ENCODE data around the gene KIAA0319L. TPM values are rescaled to one million over a fixed set of nuclear protein-coding genes. Genes with fewer than 3 reads are reported as not detected.

KIAA0319L gene
- total RNA-seq (2014; rRNA removed; shearing (Covaris generic)): 42.5 and 43.1 TPM in 2 replicates

GRCh38 chr1:35557118-35557610, at the start of gene KIAA0319L:
Gene KIAA0319L (minus strand): TSS chr1:35557403. CDS start chr1:35554491, 2,912 bp downstream.

DNA sequence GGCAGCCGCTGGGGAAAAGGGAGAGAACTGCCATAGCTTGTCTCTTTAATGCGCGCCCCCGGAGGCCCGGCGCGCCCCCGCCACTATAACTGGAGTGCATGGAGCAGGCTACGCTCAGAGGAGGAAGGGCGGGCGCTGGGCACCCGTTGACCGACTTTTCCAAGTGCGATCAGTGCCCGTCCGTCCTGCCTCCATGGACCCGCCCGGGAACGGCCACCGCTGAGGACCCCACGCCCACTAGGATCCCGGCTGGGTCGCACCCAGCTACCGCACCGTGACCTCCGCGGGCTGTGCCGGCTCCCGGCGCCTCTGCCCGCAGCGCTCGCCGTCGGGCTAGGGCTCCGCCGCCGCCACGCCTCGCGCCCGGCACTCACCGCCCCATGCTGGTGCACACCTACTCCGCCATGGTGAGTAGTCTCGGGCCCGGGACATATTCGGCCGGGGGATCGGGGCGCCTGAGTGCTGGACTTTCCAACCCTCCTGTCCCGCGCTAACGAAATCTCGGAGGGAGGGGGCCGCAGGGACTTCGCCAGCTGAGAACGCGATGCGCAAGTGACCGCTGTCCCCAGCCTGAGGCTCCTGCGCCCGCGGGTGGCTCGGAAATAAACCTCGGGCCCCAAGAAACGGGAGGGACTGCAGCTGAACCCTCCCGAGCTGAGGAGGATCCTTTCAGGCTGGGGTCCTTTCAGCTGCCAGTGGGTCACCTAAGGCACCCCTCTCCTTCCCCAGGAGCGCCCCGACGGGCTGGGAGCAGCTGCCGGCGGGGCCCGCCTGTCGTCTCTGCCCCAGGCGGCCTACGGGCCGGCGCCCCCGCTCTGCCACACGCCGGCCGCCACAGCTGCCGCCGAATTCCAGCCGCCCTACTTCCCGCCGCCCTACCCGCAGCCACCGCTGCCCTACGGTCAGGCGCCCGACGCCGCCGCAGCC, 16.3 kb upstream of the KIAA0319L start, which contains the start of gene TFAP2E:
TFAP2E (plus strand) TSS at position 117 of the 927 bp plus-strand sequence; CDS start at position 381, 264 bp downstream.

DNA sequence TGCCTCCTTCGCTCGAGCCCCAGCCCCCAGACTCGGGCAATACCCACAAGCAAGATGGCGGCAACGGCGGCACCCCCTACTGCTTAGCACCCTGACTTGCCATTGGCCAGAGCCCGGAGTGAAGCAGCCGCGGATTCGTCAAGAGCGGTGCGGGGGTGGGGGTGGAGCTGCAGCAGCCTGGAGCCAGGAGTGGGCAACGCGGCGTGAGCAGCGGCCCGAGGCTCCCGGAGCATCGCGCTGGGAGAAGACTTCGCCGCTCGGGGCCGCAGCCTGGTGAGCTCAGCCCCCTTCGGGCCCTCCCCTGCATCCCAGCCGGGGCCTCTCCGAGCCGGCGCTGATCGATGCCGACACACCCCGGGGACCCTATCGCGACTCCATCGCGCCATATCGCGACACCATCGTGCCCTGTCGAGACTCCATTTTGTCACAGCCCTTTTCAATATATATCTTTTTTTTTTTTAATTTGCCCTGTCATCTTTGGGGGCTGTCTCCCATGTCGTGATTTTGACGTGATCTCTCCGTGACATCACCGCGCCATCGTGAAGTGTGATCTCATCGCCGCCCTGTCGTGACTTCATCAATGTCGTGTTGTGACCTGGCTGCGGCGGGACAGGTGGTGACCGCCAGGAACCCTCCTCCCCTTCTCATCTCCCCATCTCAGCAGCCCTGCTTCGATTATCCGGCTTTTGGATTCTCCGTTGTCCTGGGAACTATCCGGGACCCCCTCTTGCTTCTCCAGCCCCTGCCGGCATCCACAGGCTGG, 589 bp upstream of the KIAA0319L start, which contains the start of gene NCDN:
NCDN (plus strand) TSS at position 189 of the 763 bp plus-strand sequence; CDS start at position 581, 392 bp downstream.

Other genes starting within 250 kb of the KIAA0319L start
- gene NCDN, start 396 bp upstream of the KIAA0319L start, total RNA-seq (2014; rRNA removed; shearing (Covaris generic)): 40.7 and 41.9 TPM in 2 replicates
- gene TFAP2E, start 15.9 kb upstream of the KIAA0319L start, total RNA-seq (2014; rRNA removed; shearing (Covaris generic)): 0.79 and 1.2 TPM in 2 replicates
- gene PSMB2, start 84.1 kb upstream of the KIAA0319L start, total RNA-seq (2014; rRNA removed; shearing (Covaris generic)): 29.7 and 35.3 TPM in 2 replicates
- gene C1orf216, start 161.5 kb upstream of the KIAA0319L start, total RNA-seq (2014; rRNA removed; shearing (Covaris generic)): 18.0 and 18.1 TPM in 2 replicates
- gene CLSPN, start 212.6 kb upstream of the KIAA0319L start, total RNA-seq (2014; rRNA removed; shearing (Covaris generic)): 24.1 and 26.5 TPM in 2 replicates

Measured in A375 (cell line).